Effector memory CD4-positive, alpha-beta T cell (primary cell): Measurements from ENCODE around the gene C18orf63.
"Not testable (repeated sequence)": the region's sequence is repeated elsewhere in the genome, so short reads cannot be mapped to it uniquely, and the experiment has no call there.

ENCODE experiments used
- DNase-seq, 3 donors: peaks; one replicate each; pipeline ENCODE4 v3.0.0-alpha.2; 2020
- H3K27ac ChIP-seq: 2 replicates; pipeline ENCODE4 v1.7.0; 2013; ENCODE audit warnings: mild to moderate bottlenecking, low read length, moderate library complexity; ENCODE audit not compliant: insufficient read depth, poor library complexity, severe bottlenecking
- H3K27me3 ChIP-seq: replicated peaks from 2 replicates; pipeline ENCODE4 v1.7.0; 2013; ENCODE audit warnings: mild to moderate bottlenecking, low read length; ENCODE audit not compliant: insufficient read depth, control insufficient read depth, poor library complexity, severe bottlenecking
- H3K36me3 ChIP-seq: 2 replicates; pipeline ENCODE4 v1.7.0; 2013; ENCODE audit warnings: mild to moderate bottlenecking, low read length, moderate library complexity; ENCODE audit not compliant: control insufficient read depth, insufficient read depth
- H3K4me1 ChIP-seq: 2 replicates; pipeline ENCODE4 v1.7.0; 2013; ENCODE audit warnings: low read length, mild to moderate bottlenecking; ENCODE audit not compliant: control insufficient read depth, insufficient read depth, poor library complexity, severe bottlenecking
- H3K4me3 ChIP-seq: 2 replicates; pipeline ENCODE4 v1.7.0; 2013; ENCODE audit warnings: low read length, low read depth, mild to moderate bottlenecking; ENCODE audit not compliant: insufficient read depth, poor library complexity, severe bottlenecking
- H3K9me3 ChIP-seq: 2 replicates; pipeline ENCODE4 v1.7.0; 2013; ENCODE audit warnings: mild to moderate bottlenecking, low read length, moderate library complexity; ENCODE audit not compliant: control insufficient read depth

The C18orf63 gene

GRCh38 chr18:74292982-74293381 is 22.7 kb upstream of the C18orf63 start:
- not testable (repeated sequence) for H3K4me3 ChIP-seq, H3K9me3 ChIP-seq, H3K27me3 ChIP-seq

DNA sequence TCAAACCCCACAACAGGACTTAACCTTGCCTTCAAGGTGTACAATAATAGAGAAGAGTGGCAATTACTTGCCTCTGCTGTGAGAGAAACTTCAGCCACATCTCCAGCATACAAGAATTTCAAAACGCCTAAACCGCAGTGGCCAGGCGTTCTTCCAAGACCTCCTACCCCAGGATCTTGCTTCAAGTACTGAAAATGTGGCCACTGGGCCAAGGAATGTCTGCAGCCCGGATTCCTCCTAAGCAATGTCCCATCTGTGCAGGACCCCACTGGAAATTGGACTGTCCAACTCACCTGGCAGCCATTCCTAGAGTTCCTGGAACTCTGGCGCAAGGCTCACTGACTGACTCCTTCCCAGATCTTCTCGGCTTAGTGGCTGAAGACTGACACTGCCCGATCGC is 21.1 kb upstream of the C18orf63 start:
- no peaks in the 10 kb centered on the region for H3K27me3 ChIP-seq
- H3K36me3 ChIP-seq, result no peaks in the 10 kb centered on the region
- H3K9me3 ChIP-seq, result no peaks in the 10 kb centered on the region
- DNase-seq, result no peak
- no peak overlapping the region for H3K27ac ChIP-seq
- H3K4me3 ChIP-seq, result no peak overlapping the region
- peaks cover 7% of the 10 kb centered on the region for H3K4me1 ChIP-seq

More at GRCh38 chr18:74292982-74293381, 22.7 kb upstream of the C18orf63 start:
- not testable (repeated sequence) for H3K4me1 ChIP-seq, DNase-seq, H3K36me3 ChIP-seq, H3K27ac ChIP-seq

GRCh38 chr18:74299162-74299561 is 16.5 kb upstream of the C18orf63 start:
- no peaks in the 10 kb centered on the region for H3K27me3 ChIP-seq
- no peaks in the 10 kb centered on the region for H3K4me1 ChIP-seq
- no peaks in the 10 kb centered on the region for H3K9me3 ChIP-seq
- H3K27ac ChIP-seq, result no peak overlapping the region
- H3K36me3 ChIP-seq, result no peaks in the 10 kb centered on the region
- H3K4me3 ChIP-seq, result no peak overlapping the region
- no peak for DNase-seq

- Histone ChIP-seq H3K9me3 (no peaks in the 10 kb centered on the region), H3K27me3 (no peaks in the 10 kb centered on the region), H3K4me3 (no peak overlapping the region), H3K4me1 (no peaks in the 10 kb centered on the region), H3K27ac (no peak overlapping the region), H3K36me3 (no peaks in the 10 kb centered on the region)
- DNase-seq, result no peak
These were observed 15.9 kb upstream of the C18orf63 start for GRCh38 chr18:74299746-74300145.

GRCh38 chr18:74303306-74303705 is 12.3 kb upstream of the C18orf63 start:
- Histone ChIP-seq H3K27me3 (no peaks in the 10 kb centered on the region), H3K9me3 (no peaks in the 10 kb centered on the region), H3K27ac (no peak overlapping the region), H3K4me1 (no peaks in the 10 kb centered on the region), H3K4me3 (no peak overlapping the region), H3K36me3 (no peaks in the 10 kb centered on the region)
- DNase-seq, result no peak

GRCh38 chr18:74303936-74304335 is 11.7 kb upstream of the C18orf63 start:
- Histone ChIP-seq H3K4me3 (no peak overlapping the region), H3K27ac (no peak overlapping the region), H3K27me3 (peaks cover 4% of the 10 kb centered on the region), H3K4me1 (no peaks in the 10 kb centered on the region), H3K9me3 (no peaks in the 10 kb centered on the region), H3K36me3 (no peaks in the 10 kb centered on the region)
- no peak for DNase-seq

- no peak overlapping the region for H3K27ac ChIP-seq
- H3K4me3 ChIP-seq, result no peak overlapping the region
- H3K27me3 ChIP-seq, result peaks cover 7% of the 10 kb centered on the region
- no peaks in the 10 kb centered on the region for H3K36me3 ChIP-seq
- H3K4me1 ChIP-seq, result no peaks in the 10 kb centered on the region
- no peak for DNase-seq
- no peaks in the 10 kb centered on the region for H3K9me3 ChIP-seq
These were observed 5.2 kb upstream of the C18orf63 start for GRCh38 chr18:74310411-74310810.

GRCh38 chr18:74311000-74311399 is 4.6 kb upstream of the C18orf63 start:
- Histone ChIP-seq H3K27me3 (peaks cover 7% of the 10 kb centered on the region), H3K9me3 (no peaks in the 10 kb centered on the region), H3K4me3 (no peak overlapping the region), H3K36me3 (no peaks in the 10 kb centered on the region), H3K27ac (no peak overlapping the region), H3K4me1 (no peaks in the 10 kb centered on the region)
- DNase-seq, result no peak

GRCh38 chr18:74314759-74315463 is 728 bp upstream of the C18orf63 start:
- Histone ChIP-seq H3K27me3 (no peaks in the 10 kb centered on the region), H3K36me3 (no peaks in the 10 kb centered on the region), H3K27ac (no peak overlapping the region), H3K4me1 (no peaks in the 10 kb centered on the region), H3K4me3 (no peak overlapping the region), H3K9me3 (no peaks in the 10 kb centered on the region)
- DNase-seq, result no peak

DNA sequence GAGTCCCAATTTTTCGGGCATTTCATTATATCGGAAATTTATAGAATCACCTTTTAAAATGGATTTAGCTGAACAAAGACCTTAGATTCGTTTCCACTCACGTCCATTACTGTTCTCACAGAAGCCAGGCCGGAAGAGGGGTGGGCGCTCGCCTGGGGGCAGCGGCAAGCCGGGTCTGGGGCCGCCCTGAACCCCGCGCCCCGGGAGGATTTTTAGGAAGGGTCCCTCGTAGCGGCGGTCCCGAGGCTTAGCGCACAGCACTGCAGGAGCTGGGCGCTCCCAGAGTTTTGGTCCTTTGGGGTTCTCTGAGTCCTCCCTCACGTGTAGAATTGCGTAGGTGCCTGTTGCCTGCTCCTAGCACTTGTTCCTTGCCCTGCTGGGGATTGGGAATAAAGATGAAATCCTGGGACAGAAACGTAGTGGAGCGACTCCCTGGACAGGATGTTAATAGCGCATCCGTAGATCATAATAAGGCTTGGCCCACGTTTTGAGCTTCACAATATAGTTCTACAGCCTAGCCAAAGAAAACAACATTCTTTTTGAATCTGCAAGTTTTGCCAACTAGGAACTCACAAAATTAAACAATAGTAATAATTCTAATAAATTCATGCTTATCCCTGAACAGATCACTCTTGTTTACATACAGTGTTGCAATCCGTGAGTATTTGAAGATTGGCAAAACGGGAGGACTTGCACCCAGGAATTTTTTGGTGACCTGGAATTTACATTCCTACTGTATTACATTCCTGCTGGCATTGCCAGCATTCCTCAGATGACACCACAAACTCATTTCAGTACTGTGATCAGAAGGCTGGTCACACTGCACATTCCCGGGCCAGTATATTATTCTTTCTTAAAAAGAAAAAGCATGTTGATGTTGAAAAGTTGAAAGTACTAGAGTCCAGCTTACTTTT is 875 bp downstream of the C18orf63 start:
- DNase-seq, result no peak
- no peaks in the 10 kb centered on the region for H3K36me3 ChIP-seq
- H3K27me3 ChIP-seq, result no peaks in the 10 kb centered on the region
- H3K4me1 ChIP-seq, result no peaks in the 10 kb centered on the region
- H3K4me3 ChIP-seq, result no peak overlapping the region
- no peaks in the 10 kb centered on the region for H3K9me3 ChIP-seq
- H3K27ac ChIP-seq, result no peak overlapping the region
